Activated CD8-positive, alpha-beta memory T cell treated with anti-CD3 and anti-CD28 coated beads for 24 hours (primary cell): ENCODE data around the gene SCN2A.
"Not testable (repeated sequence)": the region's sequence is repeated elsewhere in the genome, so short reads cannot be mapped to it uniquely, and the experiment has no call there.

Experiments used
- DNase-seq: peaks from one replicate; pipeline ENCODE4 v3.0.0-alpha.2; 2020

Gene SCN2A

GRCh38 chr2:165256618-165257017, 17.4 kb downstream of the SCN2A start:
- DNase-seq = no peak

- DNase-seq = not testable (repeated sequence)
Observed at GRCh38 chr2:165260347-165260746, 21.1 kb downstream of the SCN2A start.

- no peak for DNase-seq
Observed at GRCh38 chr2:165268754-165269153, 29.5 kb downstream of the SCN2A start.

- no peak for DNase-seq
Observed at GRCh38 chr2:165273176-165273575, 34.0 kb downstream of the SCN2A start.

GRCh38 chr2:165274698-165275097, 35.5 kb downstream of the SCN2A start:
- no peak for DNase-seq

- DNase-seq = no peak
Observed at GRCh38 chr2:165275932-165276331, 36.7 kb downstream of the SCN2A start.

- no peak for DNase-seq
Observed at GRCh38 chr2:165277295-165277694, 38.1 kb downstream of the SCN2A start.

- no peak for DNase-seq
Observed at GRCh38 chr2:165277860-165278656, 38.8 kb downstream of the SCN2A start.

GRCh38 chr2:165280356-165280755, 41.1 kb downstream of the SCN2A start:
- no peak for DNase-seq

- DNase-seq = no peak
Observed at GRCh38 chr2:165281387-165281786, 42.2 kb downstream of the SCN2A start.

GRCh38 chr2:165283342-165283741, 44.1 kb downstream of the SCN2A start:
- no peak for DNase-seq

- DNase-seq = no peak
Observed at GRCh38 chr2:165287094-165287778, 48.0 kb downstream of the SCN2A start.

- no peak for DNase-seq
Observed at GRCh38 chr2:165289069-165289468, 49.9 kb downstream of the SCN2A start.

- DNase-seq = no peak
Observed at GRCh38 chr2:165293440-165294420, 54.5 kb downstream of the SCN2A start.

GRCh38 chr2:165294912-165295311, 55.7 kb downstream of the SCN2A start:
- no peak for DNase-seq

- no peak for DNase-seq
Observed at GRCh38 chr2:165295643-165296042, 56.4 kb downstream of the SCN2A start.

GRCh38 chr2:165305391-165306096, 66.3 kb downstream of the SCN2A start:
- no peak for DNase-seq

- no peak for DNase-seq
Observed at GRCh38 chr2:165307317-165307716, 68.1 kb downstream of the SCN2A start.

- DNase-seq = no peak
Observed at GRCh38 chr2:165311949-165312348, 72.7 kb downstream of the SCN2A start.

- no peak for DNase-seq
Observed at GRCh38 chr2:165312999-165313398, 73.8 kb downstream of the SCN2A start.

- no peak for DNase-seq
Observed at GRCh38 chr2:165313509-165313908, 74.3 kb downstream of the SCN2A start.

- DNase-seq = no peak
Observed at GRCh38 chr2:165328272-165328671, 89.1 kb downstream of the SCN2A start.

GRCh38 chr2:165344276-165344675, 105.1 kb downstream of the SCN2A start:
- not testable (repeated sequence) for DNase-seq
